Lower leg skin (tissue), 4 donors: ENCODE data around the gene UBE2V1. TPM values are rescaled to one million over a fixed set of nuclear protein-coding genes. Genes with fewer than 3 reads are reported as not detected.
"Not testable (repeated sequence)": the region's sequence is repeated elsewhere in the genome, so short reads cannot be mapped to it uniquely, and the experiment has no call there.

ENCODE experiments used
- DNase-seq, 2 donors: peaks; one replicate each; pipeline ENCODE4 v3.0.0-alpha.2; 2019; ENCODE audit warnings: low spot score in 2 of 2
- H3K4me3 ChIP-seq: fragments of 200-600 bp; sonication (generic); 2 replicates; pipeline ENCODE4 v1.5.1; 2017; ENCODE audit warnings: mild to moderate bottlenecking, low read depth; ENCODE audit not compliant: poor library complexity, severe bottlenecking
- CTCF ChIP-seq, 3 donors: fragments of 450-650 bp; IDR thresholded peaks; one replicate each; pipeline ENCODE4 v1.5.1; 2016; ENCODE audit warnings: antibody characterized with exemption in 3 of 3, mild to moderate bottlenecking in 3 of 3, moderate library complexity in 2 of 3
- POLR2A ChIP-seq, 2 donors: fragments of 450-650 bp; IDR thresholded peaks; one replicate each; pipeline ENCODE4 v1.6.1; 2016 to 2017; ENCODE audit warnings: antibody characterized with exemption in 2 of 2, mild to moderate bottlenecking in 1 of 2, moderate library complexity in 1 of 2
- WGBS, 2 donors: methylation state at CpG; one replicate each; pipeline ENCODE4 v1.1.5; 2018; 5-methylcytosine and 5-hydroxymethylcytosine counted together
- intact Hi-C: fragments of 100-400 bp; cut with DNase I; formaldehyde crosslinking; loops from one replicate; pipeline ENCODE4 v1.15.0; 2023; ENCODE audit warnings: low total_unique reads
- total RNA-seq, 4 donors: library from RNA; depleted of rRNA; stranded (reverse); fragments of >200 nt; gene quantifications; one replicate each; pipeline ENCODE4 v1.1.0, GENCODE V29; 2016

UBE2V1 gene
- total RNA-seq, 4 donors from 2014 or later, result 50.8 to 105 (median 75.6) TPM

- DNase-seq, result no peak
- TF ChIP-seq CTCF (IDR thresholded peaks at IDR 0.05) (no peak), POLR2A (IDR thresholded peaks at IDR 0.05) (no peak)
- WGBS, 2 donors, result 59 to 74% methylated on average over 27 to 29 of the region's 29 CpGs
These were observed 25.8 kb upstream of the UBE2V1 start for GRCh38 chr20:50138479-50139393.

GRCh38 chr20:50138120-50138478, 25.1 kb upstream of the UBE2V1 start:
- intact Hi-C loops, result no loop called here
- DNase-seq, result no peak
- TF ChIP-seq POLR2A (IDR thresholded peaks at IDR 0.05) (no peak), CTCF (IDR thresholded peaks at IDR 0.05) (no peak)
- no peak overlapping the region for H3K4me3 ChIP-seq
- WGBS, 2 donors, result 61 to 76% methylated on average over 5 of the region's 5 CpGs

More at GRCh38 chr20:50138479-50139393, 25.8 kb upstream of the UBE2V1 start:
- intact Hi-C loops, result no loop called here
- no peak overlapping the region for H3K4me3 ChIP-seq

GRCh38 chr20:50137702-50138101, 24.8 kb upstream of the UBE2V1 start:
- H3K4me3 ChIP-seq, intact Hi-C loops: not testable (repeated sequence)
- peak in 1 of 2 donors; percentile 80 for DNase-seq
- WGBS, 2 donors, result 74 to 79% methylated on average over 13 of the region's 13 CpGs

GRCh38 chr20:50136822-50137599, 24.1 kb upstream of the UBE2V1 start:
- intact Hi-C loops, result no loop called here
- 91 to 96% methylated on average over 15 of the region's 15 CpGs for WGBS, 2 donors
- no peak overlapping the region for H3K4me3 ChIP-seq
- no peak for DNase-seq
- no peak for TF ChIP-seq POLR2A (IDR thresholded peaks at IDR 0.05)
- TF ChIP-seq CTCF (IDR thresholded peaks at IDR 0.05), result no peak

GRCh38 chr20:50135157-50135556, 22.2 kb upstream of the UBE2V1 start:
- intact Hi-C loops, result not testable (repeated sequence)

GRCh38 chr20:50133474-50134217, 20.7 kb upstream of the UBE2V1 start:
- DNase-seq, result no peak
- no peak overlapping the region for H3K4me3 ChIP-seq
- TF ChIP-seq CTCF (IDR thresholded peaks at IDR 0.05) (no peak), POLR2A (IDR thresholded peaks at IDR 0.05) (no peak)
- intact Hi-C loops, result no loop called here
- WGBS, 2 donors, result 80 to 88% methylated on average over 9 of the region's 9 CpGs

More at GRCh38 chr20:50135157-50135556, 22.2 kb upstream of the UBE2V1 start:
- H3K4me3 ChIP-seq, DNase-seq: not testable (repeated sequence)
- 92 to 94% methylated on average over 7 of the region's 7 CpGs for WGBS, 2 donors
